ENCODE results near the gene FRY.

The FRY gene

DNA sequence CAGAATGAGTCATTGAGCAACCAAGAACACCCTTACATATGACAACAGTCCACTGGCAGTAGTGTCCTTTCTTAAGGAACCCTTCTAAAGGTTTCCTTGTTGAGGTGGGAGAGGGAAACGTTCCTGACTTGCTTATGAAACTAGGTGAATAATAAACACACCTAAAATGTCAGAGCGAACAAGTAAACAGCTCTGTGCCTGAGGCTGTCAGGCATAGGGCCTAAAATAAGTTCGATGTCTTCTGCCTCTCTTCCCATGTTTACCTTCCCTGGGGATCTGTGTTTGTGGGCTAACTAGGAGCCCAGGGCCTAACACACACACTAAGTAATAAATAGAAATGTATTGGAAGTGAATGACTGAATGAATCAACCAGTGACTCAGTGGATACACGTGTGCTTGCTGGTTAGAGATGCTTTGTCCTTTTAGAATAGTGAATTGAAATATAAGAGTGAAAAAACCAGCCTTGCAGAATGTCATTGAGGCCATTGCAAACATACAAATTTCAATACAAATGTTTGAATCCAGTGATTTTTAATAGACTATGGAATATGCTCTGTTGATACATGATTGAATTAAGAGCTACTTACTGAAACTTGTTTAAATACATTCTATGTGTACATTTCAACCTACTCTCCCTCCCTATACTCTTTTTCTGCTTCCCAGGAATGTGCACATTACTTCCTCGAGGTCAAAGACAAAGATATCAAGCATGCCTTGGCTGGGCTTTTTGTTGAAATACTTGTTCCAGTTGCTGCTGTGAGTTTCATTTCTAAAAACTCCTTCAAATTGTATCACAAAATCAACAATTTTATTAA, 102.9 kb downstream of the FRY start:
- DNase-seq (ENCODE audit: low read depth in 2 of 2) = no peak

DNA sequence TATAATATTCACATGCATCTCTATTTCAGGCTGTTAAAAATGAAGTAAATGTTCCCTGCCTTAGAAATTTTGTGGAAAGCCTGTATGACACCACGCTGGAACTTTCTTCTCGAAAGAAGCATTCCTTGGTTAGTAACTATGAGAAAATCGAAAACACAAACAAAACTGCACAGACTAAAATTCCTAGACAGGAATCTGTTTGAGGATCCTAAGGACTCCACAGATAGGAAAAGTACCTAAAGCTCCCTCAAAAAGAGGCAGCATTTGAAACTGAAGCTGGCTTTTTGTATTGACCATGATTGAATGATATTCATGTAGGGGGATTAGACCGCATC, 103.4 kb downstream of the FRY start:
- no peak for DNase-seq (ENCODE audit: low read depth in 2 of 2)

DNA sequence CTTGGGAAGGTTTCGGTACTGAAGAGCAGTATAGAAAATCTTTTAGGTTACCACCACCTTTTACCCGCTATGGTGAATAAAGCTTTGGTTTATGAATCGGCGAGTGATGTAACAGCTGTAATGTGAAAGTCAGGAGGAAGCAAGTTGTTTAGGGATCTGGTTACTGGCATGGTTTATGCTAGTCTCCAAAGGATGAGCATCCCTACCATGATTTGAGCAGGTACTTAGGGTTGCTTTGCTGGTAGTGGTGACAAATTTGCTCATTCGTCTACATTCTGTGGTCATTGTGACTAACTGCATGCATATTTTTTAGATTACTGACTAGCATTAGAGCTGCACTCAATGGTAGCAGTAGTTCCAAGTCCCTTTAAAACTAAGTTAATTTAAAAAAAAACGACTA, 104.1 kb downstream of the FRY start:
- DNase-seq (ENCODE audit: low read depth in 2 of 2) = peak; percentile 40 to 42

DNA sequence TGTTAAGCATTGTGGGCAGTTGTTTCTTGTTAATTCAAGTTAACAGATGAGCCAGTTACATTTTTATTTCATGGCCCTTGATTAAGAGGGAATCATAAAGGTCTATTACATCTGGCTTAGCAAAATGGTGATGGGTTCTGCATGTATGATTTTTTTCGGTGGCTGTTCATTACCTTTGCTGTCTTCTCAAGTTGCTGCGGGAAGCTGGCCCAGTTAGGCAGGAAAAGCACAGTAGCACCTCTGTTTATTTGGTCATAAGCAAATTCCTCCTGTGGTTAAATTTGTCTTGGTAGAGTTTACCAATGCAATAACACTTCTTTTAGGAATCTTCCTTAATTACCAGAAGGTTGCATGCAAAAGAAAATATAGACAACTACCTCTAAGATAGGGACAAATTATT, 104.5 kb downstream of the FRY start:
- no peak for DNase-seq (ENCODE audit: low read depth in 2 of 2)

GRCh38 chr13:32136716-32137115, 105.1 kb downstream of the FRY start:
- no peak for DNase-seq (ENCODE audit: low read depth in 2 of 2)

DNA sequence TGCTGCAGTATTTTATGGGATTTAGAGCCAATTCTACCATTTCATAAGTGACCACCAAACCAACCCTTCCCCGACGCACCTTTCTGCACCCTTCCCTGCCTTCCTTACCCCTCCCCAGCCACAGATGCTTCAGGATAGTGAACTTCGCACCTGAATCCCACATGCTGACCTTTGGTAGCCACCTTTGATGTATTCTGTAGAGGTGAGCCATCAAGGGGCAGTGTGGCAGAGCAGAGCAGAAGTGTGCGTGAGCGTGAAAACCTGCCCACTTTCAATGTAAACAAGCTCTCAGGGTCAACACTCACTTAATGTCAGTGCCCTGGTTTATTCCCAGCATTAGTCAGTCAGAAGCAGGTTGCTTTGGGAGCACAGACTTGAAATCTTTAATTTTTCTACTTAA, 107.7 kb downstream of the FRY start:
- no peak for DNase-seq (ENCODE audit: low read depth in 2 of 2)

DNA sequence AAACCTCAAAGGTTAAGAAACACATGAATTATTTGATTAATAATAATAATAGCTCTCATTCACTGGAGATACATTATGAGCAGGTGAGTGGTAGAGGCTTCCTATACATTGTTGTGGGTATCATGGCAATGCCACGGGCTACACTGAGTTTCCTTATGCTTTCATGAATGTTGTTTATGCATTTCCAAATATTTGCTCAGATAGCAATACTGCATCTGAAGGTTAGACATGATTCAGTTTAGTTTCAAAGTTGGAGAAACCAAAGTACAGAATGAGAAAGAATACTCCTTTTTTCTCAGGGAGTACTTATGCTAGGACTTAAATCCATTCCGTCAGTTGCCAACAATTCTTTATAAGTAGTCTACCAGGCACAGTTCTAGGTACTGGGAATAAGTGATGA, 108.5 kb downstream of the FRY start:
- DNase-seq (ENCODE audit: low read depth in 2 of 2) = no peak

- DNase-seq (ENCODE audit: low read depth in 2 of 2) = no peak
Measured at GRCh38 chr13:32141462-32141861, 109.9 kb downstream of the FRY start.

DNA sequence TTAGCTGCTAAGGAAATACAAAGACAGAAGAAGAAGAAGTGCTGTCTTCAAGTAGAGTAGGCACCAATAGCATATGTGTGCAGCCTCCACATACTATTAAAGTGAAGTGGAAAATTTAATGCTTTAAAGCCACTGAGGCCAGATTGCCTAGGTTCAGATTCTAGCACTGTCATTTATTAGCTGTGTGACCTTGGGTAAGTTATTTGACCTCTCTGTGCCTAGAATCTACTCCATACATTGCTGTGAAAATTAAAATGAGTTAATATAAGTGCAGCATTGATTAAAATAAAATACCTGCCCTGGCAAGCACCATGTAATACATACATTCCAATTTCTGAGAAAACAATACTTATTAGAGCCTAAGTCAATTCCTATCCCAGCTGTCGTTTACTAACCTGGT, 110.5 kb downstream of the FRY start:
- DNase-seq (ENCODE audit: low read depth in 2 of 2) = no peak

- peak; percentile 45 to 46 for DNase-seq (ENCODE audit: low read depth in 2 of 2)
Measured at GRCh38 chr13:32142956-32143375, 111.4 kb downstream of the FRY start.

GRCh38 chr13:32147193-32147592, 115.6 kb downstream of the FRY start:
- no peak for DNase-seq (ENCODE audit: low read depth in 2 of 2)

- DNase-seq (ENCODE audit: low read depth in 2 of 2) = no peak
Measured at GRCh38 chr13:32147976-32148375, 116.4 kb downstream of the FRY start.

DNA sequence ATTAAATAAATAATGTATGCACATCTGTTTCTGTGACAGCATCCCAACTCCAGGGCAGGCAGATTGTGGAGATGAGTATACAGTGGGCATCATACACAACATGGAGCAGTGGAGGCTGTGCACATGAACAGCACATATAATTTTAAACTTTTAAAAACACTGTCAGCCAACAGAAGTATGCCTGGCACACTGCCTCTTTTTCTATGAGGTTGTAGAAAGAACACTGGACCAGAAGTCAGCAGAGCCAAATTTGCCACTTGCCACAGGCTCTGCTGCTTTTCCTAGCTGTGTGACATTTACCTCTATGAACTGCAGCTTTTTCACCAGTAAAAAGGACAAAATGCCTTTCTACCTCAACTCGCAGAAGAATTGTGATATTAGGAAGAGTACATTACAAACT, 118.7 kb downstream of the FRY start:
- no peak for DNase-seq (ENCODE audit: low read depth in 2 of 2)

GRCh38 chr13:32150794-32151193, 119.2 kb downstream of the FRY start:
- DNase-seq (ENCODE audit: low read depth in 2 of 2) = peak in 1 of 2 experiments; percentile 15

DNA sequence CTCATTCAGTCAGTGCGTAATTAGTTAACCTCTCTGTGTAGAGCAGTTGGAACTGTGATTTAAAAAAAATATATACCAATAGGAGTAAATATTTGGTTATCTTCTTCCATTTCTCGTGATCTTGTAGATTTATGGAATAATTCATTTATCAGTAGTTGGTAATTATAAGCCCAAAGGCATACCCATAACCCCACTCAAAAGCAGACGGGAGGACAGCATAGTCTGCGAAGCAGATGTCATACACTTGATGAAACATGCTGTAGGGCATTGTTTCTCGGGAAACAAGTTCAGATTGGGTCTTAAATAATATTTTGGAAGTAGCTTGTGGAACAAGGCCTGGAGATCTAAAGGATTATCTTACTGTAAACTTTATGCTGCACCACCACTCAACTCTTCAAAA, 119.7 kb downstream of the FRY start:
- no peak for DNase-seq (ENCODE audit: low read depth in 2 of 2)

DNA sequence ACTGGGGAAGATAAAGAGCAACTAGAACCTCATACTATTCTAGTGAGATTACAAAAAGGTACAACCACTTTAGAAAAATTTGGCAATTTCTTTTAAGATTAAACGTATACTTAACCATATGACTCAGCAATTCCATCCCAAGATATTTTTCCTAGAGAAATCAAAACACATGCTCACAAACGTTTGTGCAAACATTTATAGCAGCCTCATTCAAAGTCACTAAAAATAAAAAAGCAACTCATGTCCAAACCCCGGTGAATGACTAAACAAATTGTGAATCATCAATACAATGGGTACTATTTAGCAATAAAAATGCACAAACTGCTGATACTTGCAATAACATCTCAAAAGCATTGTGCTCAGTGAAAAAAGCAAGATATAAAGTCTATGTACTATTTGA, 121.5 kb downstream of the FRY start:
- peak in 1 of 2 experiments; percentile 32 for DNase-seq (ENCODE audit: low read depth in 2 of 2)

DNA sequence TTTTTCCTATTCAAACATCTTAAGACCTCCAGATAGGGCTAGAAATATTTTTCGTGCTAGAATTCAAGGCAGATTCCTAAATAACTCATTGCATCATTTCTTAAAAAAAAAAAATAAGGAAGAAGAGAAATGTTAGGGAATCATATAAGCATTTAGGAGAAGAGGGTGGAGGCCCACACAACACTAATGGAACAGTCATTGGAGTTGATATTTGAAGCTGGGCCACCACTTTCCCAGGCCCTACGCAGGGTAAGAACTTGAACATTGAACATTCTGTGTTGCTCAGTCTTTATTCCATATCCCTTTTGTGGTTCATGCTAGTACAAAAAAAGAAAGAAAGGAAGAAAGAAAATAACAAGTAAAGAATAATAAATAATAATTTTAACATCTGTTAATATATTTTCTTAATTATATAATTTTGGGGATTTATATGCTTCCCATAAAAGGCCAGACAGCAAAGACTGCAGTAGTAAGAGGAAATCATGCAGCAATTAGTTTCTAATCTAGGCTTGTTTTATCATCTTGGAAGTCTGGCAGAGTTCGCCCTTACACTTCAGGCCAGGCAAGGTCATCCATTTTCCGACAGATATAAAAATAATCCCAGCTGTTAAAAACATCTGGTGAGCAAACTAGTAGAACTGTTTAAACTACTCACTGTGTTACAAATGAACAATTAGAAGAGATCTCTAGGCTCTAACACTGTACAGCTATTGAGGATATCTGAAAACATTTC, 127.7 kb downstream of the FRY start:
- no peak for DNase-seq (ENCODE audit: low read depth in 2 of 2)

GRCh38 chr13:32162395-32163005, 130.9 kb downstream of the FRY start:
- no peak for DNase-seq (ENCODE audit: low read depth in 2 of 2)

- peak; percentile 49 to 55 for DNase-seq (ENCODE audit: low read depth in 2 of 2)
Measured at GRCh38 chr13:32164622-32165268, 133.2 kb downstream of the FRY start.

GRCh38 chr13:32165796-32166195, 134.2 kb downstream of the FRY start:
- no peak for DNase-seq (ENCODE audit: low read depth in 2 of 2)

DNA sequence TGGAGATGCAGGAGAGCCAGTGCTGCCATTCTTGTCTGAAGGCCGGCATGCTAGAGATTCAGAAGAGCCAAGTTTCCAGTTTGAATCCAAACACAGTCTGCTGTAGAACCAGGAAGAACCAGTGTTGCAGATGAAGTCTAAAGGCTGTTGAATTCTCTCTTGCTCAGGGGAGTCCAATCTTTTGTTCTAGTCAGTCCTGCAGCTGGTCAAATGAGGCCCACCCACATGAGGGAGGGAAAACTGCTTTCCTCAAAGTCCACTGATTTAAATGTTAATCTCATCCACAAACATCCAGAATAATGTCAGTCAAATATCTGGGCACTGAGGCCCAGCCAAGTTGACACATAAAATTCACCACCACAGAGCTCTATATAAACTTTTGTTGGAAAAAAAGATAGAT, 136.6 kb downstream of the FRY start:
- no peak for DNase-seq (ENCODE audit: low read depth in 2 of 2)

GRCh38 chr13:32170841-32171240, 139.3 kb downstream of the FRY start:
- DNase-seq (ENCODE audit: low read depth in 2 of 2) = no peak
